ENCODE measurements around the gene CYCS.

DNA sequence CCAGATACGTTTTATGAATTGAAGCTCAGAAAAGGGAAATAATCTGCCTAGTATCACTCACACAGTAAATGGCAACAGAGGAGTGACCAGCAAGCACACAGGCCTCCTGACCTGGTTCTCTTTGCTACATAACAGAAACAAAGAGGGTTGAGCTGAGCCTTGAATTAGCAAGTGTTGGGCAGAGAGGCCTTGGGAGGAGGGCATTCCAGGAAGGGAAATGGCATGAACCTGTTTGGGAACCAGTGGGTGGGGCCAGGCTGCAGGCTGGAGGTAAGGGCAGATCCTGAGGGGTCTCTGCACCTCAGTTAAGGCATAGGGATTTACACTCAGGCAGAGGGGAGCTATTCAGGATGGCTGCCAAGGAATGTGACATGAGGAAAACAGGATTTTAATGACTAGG is 24.8 kb upstream of the CYCS start:
- TF ChIP-seq, protein P1, sequence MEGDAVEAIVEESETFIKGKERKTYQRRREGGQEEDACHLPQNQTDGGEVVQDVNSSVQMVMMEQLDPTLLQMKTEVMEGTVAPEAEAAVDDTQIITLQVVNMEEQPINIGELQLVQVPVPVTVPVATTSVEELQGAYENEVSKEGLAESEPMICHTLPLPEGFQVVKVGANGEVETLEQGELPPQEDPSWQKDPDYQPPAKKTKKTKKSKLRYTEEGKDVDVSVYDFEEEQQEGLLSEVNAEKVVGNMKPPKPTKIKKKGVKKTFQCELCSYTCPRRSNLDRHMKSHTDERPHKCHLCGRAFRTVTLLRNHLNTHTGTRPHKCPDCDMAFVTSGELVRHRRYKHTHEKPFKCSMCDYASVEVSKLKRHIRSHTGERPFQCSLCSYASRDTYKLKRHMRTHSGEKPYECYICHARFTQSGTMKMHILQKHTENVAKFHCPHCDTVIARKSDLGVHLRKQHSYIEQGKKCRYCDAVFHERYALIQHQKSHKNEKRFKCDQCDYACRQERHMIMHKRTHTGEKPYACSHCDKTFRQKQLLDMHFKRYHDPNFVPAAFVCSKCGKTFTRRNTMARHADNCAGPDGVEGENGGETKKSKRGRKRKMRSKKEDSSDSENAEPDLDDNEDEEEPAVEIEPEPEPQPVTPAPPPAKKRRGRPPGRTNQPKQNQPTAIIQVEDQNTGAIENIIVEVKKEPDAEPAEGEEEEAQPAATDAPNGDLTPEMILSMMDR (IDR thresholded peaks at IDR 0.05 in 8 of 11, conservative IDR thresholded peaks at IDR 0.05 in 3 of 11): no peak
- TF ChIP-seq POLR2AphosphoS5 (IDR thresholded peaks at IDR 0.05): peak in 1 of 3 donors; percentile 16
